LNCAP (cell line): ENCODE data around the gene KRT76.

ENCODE experiments used
- CTCF ChIP-seq: fragments of 450-650 bp; IDR thresholded peaks from 2 replicates; pipeline ENCODE4 v1.5.1; 2017; ENCODE audit warnings: mild to moderate bottlenecking

Gene KRT76

GRCh38 chr12:52745554-52745953 lies 31.6 kb downstream of the KRT76 start:
- no peak for TF ChIP-seq CTCF

GRCh38 chr12:52744493-52745156 lies 32.5 kb downstream of the KRT76 start:
- TF ChIP-seq CTCF = no peak

- TF ChIP-seq CTCF = no peak
These were observed 34.2 kb downstream of the KRT76 start for GRCh38 chr12:52742822-52743457.

GRCh38 chr12:52742196-52742580 lies 35.0 kb downstream of the KRT76 start:
- no peak for TF ChIP-seq CTCF

GRCh38 chr12:52741375-52742195 lies 35.6 kb downstream of the KRT76 start:
- no peak for TF ChIP-seq CTCF

GRCh38 chr12:52740584-52740983 lies 36.6 kb downstream of the KRT76 start:
- TF ChIP-seq CTCF = no peak

GRCh38 chr12:52739963-52740362 lies 37.2 kb downstream of the KRT76 start:
- TF ChIP-seq CTCF = no peak
